ENCODE measurements around the gene CRAMP1. TPM values are rescaled to one million over a fixed set of nuclear protein-coding genes. Genes with fewer than 3 reads are reported as not detected.

The CRAMP1 gene
- total RNA-seq, 1 experiment from 2014 or later, result 22.9 TPM

DNA sequence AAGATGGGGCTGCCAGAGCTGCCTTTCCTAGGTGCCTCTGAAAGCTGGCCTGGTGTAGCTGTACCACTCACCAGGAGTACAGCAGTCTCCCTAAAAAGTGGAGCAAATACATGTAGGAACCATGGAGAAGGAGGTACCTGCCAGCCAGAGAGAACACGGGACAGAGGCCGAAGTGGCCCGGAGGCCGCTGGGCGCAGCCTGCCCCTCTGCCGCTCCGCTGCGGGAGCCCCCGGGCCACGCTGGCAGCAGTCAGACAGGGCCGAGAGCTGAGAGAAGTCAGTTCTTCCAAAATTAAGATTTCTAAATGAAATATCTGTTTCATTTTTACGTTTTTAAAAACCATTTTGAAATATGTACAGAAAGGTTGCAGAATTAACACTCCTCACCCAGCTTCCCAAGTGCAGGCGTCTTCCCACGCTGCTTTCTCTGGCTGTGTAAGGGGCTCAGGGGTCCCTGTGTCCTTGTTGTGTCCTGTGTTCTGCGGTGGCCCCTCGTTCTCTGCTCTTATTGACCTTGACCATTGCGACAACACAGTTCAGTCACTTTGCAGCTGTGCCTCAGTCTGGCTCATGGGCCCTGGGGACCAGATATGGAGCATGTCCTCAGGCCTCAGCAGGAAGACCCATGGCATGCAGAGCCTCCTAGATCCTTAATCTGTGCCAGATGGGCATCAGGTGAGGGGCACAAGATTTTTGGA, 98.8 kb downstream of the CRAMP1 start:
- intact Hi-C loops (cut with micrococcal nuclease), result no loop called here
- H3K9me3 ChIP-seq (ENCODE audit: control insufficient read depth in 1 of 2, insufficient read depth in 1 of 2, low read depth in 1 of 2, low read length in 2 of 2), result no peaks in the 10 kb centered on the region
- DNase-seq (ENCODE audit: low read depth, low spot score) (no peak), ATAC-seq (no peak)
- TF ChIP-seq ZBTB33 (IDR thresholded peaks at IDR 0.05; ENCODE audit: extremely low read depth, insufficient replicate concordance, low read length), result no peak
- TF ChIP-seq EZH2 (IDR thresholded peaks at IDR 0.05), result no peak
- no peak for TF ChIP-seq POLR2A (IDR thresholded peaks at IDR 0.05; ENCODE audit: borderline replicate concordance, extremely low read depth, insufficient read depth, insufficient read length)
- TF ChIP-seq MAX (IDR thresholded peaks at IDR 0.05), result no peak
- TF ChIP-seq ZNF274 (IDR thresholded peaks at IDR 0.05; ENCODE audit: low read depth, low read length), result no peak
- TF ChIP-seq RAD21 (IDR thresholded peaks at IDR 0.05; ENCODE audit: low read depth), result no peak
- no peak for TF ChIP-seq EZH2phosphoT487 (IDR thresholded peaks at IDR 0.05; ENCODE audit: borderline replicate concordance)
- no peak for TF ChIP-seq ELF1 (IDR thresholded peaks at IDR 0.05; ENCODE audit: borderline replicate concordance, low read depth)
- no peak for TF ChIP-seq SP1 (IDR thresholded peaks at IDR 0.05; ENCODE audit: low read depth)
- no peak for TF ChIP-seq CTCF (IDR thresholded peaks at IDR 0.05 in 2 of 3, conservative IDR thresholded peaks at IDR 0.05 in 1 of 3; ENCODE audit: borderline replicate concordance in 1 of 3, insufficient read depth in 1 of 3, low read depth in 2 of 3, low read length in 2 of 3)
- peaks cover 3% of the 10 kb centered on the region; the same call in 1 of the 2 replicates for H4K20me1 ChIP-seq (ENCODE audit: insufficient read depth)
- no peaks in the 10 kb centered on the region for H3K9me2 ChIP-seq (ENCODE audit: insufficient read depth)
- RAD21 ChIA-PET (ENCODE audit: low non-redundant PET in 1 of 2, low total read pairs in 2 of 2, uncharacterized antibody in 2 of 2, unreplicated experiment in 2 of 2), result no interaction called here
- no TSS peak for BruUV-seq (replicated peaks)
- no peak overlapping the region for H3K9ac ChIP-seq (ENCODE audit: low read length)
- H3K4me3 ChIP-seq (replicated peaks in 1 of 2; ENCODE audit: low read depth in 1 of 2, low read length in 2 of 2), result no peak overlapping the region
- no peak overlapping the region for H3K27ac ChIP-seq (ENCODE audit: low read depth, low read length)
- H3K4me1 ChIP-seq (ENCODE audit: control insufficient read depth in 1 of 2, insufficient read depth in 2 of 2, low read length in 2 of 2), result peaks cover 5 to 9% of the 10 kb centered on the region in 2 experiments; a peak in 3 of 4 replicates
- POLR2A ChIA-PET, result no interaction called here
- H3K27me3 ChIP-seq (ENCODE audit: insufficient read depth, low read length), result no peaks in the 10 kb centered on the region
- H2AFZ ChIP-seq (ENCODE audit: low read depth, low read length, poor library complexity, severe bottlenecking), result no peak overlapping the region
- H3K79me2 ChIP-seq (ENCODE audit: insufficient read depth, low read length), result peaks cover 94% of the 10 kb centered on the region
- no peak overlapping the region for H3K4me2 ChIP-seq (ENCODE audit: low read length)
- CTCF ChIA-PET, result no interaction called here
- no peaks in the 10 kb centered on the region for H3K36me3 ChIP-seq (ENCODE audit: control insufficient read depth in 1 of 2, insufficient read depth in 2 of 2, low read length in 2 of 2)
